HEK293 (cell line): ENCODE measurements around the gene SORD.
"Not testable (repeated sequence)": the region's sequence is repeated elsewhere in the genome, so short reads cannot be mapped to it uniquely, and the experiment has no call there.

Experiments
- CTCF ChIA-PET: fragments of 350-600 bp; formaldehyde crosslinking; extraction: SDS; loops from one replicate; lab custom pipeline; 2021; ENCODE audit warnings: antibody characterized with exemption; lab: Yijun Ruan, JAX
- POLR2A ChIA-PET: fragments of 300-600 bp; formaldehyde crosslinking; extraction: SDS; loops from one replicate; lab custom pipeline; 2020; ENCODE audit warnings: antibody characterized with exemption, inconsistent platforms; lab: Yijun Ruan, JAX
- H3K27ac ChIP-seq: fragments of 200-500 bp; sonication (Bioruptor generic); 2 replicates; pipeline ENCODE4 v1.5.1; 2014; ENCODE audit warnings: low read depth, low read length, control low read depth, inconsistent platforms; ENCODE audit errors: extremely low read depth
- H3K36me3 ChIP-seq, 2 experiments: fragments of 200-500 bp in 1 of 2; sonication (Bioruptor generic) in 1 of 2; 1 replicate in 1 of 2; 2 replicates in 1 of 2; pipeline ENCODE4 v1.5.1; 2014 to 2017; ENCODE audit warnings: inconsistent platforms in 2 of 2, low read length in 2 of 2; ENCODE audit not compliant: control insufficient read depth in 2 of 2, insufficient read depth in 1 of 2
- H3K4me1 ChIP-seq: fragments of 200-500 bp; sonication (Bioruptor generic); 2 replicates; pipeline ENCODE4 v1.5.1; 2014; ENCODE audit warnings: mild to moderate bottlenecking, low read length, inconsistent platforms; ENCODE audit not compliant: control insufficient read depth, insufficient read depth
- H3K4me3 ChIP-seq: 2 replicates; pipeline ENCODE4 v1.5.1; 2011; ENCODE audit warnings: low read depth, mild to moderate bottlenecking, control low read depth, low read length, moderate library complexity
- H3K9me3 ChIP-seq: fragments of 200-500 bp; sonication (Bioruptor generic); 2 replicates; pipeline ENCODE4 v1.5.1; 2014; ENCODE audit warnings: low read depth, low read length, inconsistent platforms; ENCODE audit not compliant: control insufficient read depth, insufficient read depth
- SETDB1 ChIP-seq: IDR thresholded peaks from one replicate; pipeline ENCODE4 v1.6.1; 2017; ENCODE audit warnings: mild to moderate bottlenecking, low read length, moderate library complexity, mixed read lengths; ENCODE audit not compliant: insufficient read length
- ZBTB48 ChIP-seq: fragments of 450-650 bp; formaldehyde crosslinking; IDR thresholded peaks from 2 replicates; pipeline ENCODE4 v1.5.1; 2016; ENCODE audit warnings: missing biosample characterization, missing genetic modification characterization
- ZFP3 ChIP-seq: fragments of 450-650 bp; formaldehyde crosslinking; IDR thresholded peaks from 2 replicates; pipeline ENCODE4 v1.5.1; 2016; ENCODE audit warnings: low read depth, missing biosample characterization, missing genetic modification characterization
- ZNF184 ChIP-seq: fragments of 450-650 bp; IDR thresholded peaks from 2 replicates; pipeline ENCODE4 v1.5.1; 2018; ENCODE audit warnings: missing biosample characterization, mild to moderate bottlenecking, missing genetic modification characterization
- ZNF350 ChIP-seq: fragments of 450-650 bp; formaldehyde crosslinking; IDR thresholded peaks from 2 replicates; pipeline ENCODE4 v1.5.0; 2017; ENCODE audit warnings: missing biosample characterization, mild to moderate bottlenecking, missing genetic modification characterization
- ZNF654 ChIP-seq: fragments of 450-650 bp; formaldehyde crosslinking; IDR thresholded peaks from 2 replicates; pipeline ENCODE4 v1.5.1; 2016; ENCODE audit warnings: low read depth, missing biosample characterization, missing genetic modification characterization
- TF ChIP-seq, protein P1 (sequence below): fragments of 450-650 bp; formaldehyde crosslinking; IDR thresholded peaks from 2 replicates; pipeline ENCODE4 v1.5.1; 2016; ENCODE audit warnings: missing biosample characterization, missing genetic modification characterization
- TF ChIP-seq, protein P2 (sequence below): fragments of 450-650 bp; formaldehyde crosslinking; IDR thresholded peaks from 2 replicates; pipeline ENCODE4 v1.5.1; 2016; ENCODE audit warnings: missing biosample characterization, missing genetic modification characterization
- TF ChIP-seq, protein P3 (sequence below): fragments of 450-650 bp; IDR thresholded peaks from 2 replicates; pipeline ENCODE4 v1.5.1; 2018; ENCODE audit warnings: missing biosample characterization, missing genetic modification characterization

Gene SORD

DNA sequence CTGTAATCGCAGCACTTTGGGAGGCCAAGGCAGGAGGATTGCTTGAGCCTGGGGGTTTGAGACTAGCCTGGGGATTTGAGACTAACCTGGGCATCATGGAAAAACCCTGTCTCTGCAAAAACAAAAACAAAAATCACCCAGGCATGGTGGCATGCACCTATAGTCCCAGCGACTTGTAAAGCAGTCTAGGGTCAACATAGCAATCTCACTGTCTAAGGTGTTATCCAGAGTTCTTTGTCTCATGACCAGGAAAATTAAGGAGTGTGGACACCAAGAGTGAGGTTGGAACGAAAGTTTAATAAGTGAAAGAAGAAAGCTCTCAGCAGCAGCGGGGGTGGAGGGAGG lies 25.4 kb downstream of the SORD start:
- H3K4me3 ChIP-seq, H3K4me1 ChIP-seq, H3K9me3 ChIP-seq, POLR2A ChIA-PET, H3K27ac ChIP-seq: not testable (repeated sequence)
- CTCF ChIA-PET = interaction anchor here (1.0 kb wide), 1 partner anchor 12 kb away, joined by 5 read pairs; no protein-coding TSS in a partner anchor
- peaks cover 0 to 30% of the 10 kb centered on the region in 2 experiments; a peak in 2 of 3 replicates for H3K36me3 ChIP-seq
- peak; percentile 14 for TF ChIP-seq SETDB1

DNA sequence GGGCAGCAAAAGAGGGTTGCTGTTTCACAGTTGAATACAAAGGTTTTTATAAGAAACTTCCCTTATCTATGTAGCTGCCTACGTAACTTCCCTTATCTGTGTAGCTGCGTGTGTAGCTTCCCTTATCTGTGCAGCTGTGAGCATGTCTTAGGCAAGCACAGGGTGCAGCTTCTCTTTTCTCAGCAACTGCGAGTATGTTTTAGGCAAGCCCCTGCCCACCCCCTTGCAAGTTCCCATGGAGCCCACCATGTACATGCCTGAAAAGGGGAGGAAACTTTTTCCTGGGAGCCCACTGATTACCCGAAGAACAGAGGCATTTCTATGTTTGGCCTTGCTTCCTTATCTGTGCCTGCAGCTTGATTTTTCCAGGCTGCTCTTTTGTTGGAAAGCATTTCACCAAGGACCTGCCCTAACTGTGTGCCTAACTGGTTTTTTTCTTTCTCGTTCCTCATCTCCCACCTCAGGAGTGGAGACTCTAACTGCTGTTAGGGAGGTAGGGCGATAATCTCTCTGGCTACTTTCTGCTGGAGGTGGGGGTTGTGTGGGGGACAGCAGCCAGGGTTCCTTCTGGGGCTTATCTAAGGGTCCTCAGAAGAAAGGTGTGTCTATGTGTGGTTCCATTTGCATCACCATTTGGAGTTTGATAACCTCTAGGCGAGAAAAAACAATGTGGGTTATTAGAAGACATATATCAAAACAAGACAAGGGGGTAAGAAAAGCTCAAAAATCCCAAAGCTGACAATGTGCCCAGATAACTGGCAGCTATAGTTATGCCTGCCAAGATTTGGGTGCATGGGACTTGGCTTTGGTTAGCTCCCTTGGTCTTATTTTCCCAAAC lies 26.0 kb downstream of the SORD start:
- Histone ChIP-seq H3K4me1 (no peaks in the 10 kb centered on the region), H3K27ac (no peak overlapping the region), H3K4me3 (no peak overlapping the region), H3K9me3 (no peaks in the 10 kb centered on the region), H3K36me3 (peaks cover 0 to 30% of the 10 kb centered on the region in 2 experiments; a peak in 2 of 3 replicates)
- ChIA-PET CTCF (interaction anchor here (1.0 kb wide), 1 partner anchor 13 kb away, joined by 5 read pairs; no protein-coding TSS in a partner anchor), POLR2A (no interaction called here)
- TF ChIP-seq, protein P1, sequence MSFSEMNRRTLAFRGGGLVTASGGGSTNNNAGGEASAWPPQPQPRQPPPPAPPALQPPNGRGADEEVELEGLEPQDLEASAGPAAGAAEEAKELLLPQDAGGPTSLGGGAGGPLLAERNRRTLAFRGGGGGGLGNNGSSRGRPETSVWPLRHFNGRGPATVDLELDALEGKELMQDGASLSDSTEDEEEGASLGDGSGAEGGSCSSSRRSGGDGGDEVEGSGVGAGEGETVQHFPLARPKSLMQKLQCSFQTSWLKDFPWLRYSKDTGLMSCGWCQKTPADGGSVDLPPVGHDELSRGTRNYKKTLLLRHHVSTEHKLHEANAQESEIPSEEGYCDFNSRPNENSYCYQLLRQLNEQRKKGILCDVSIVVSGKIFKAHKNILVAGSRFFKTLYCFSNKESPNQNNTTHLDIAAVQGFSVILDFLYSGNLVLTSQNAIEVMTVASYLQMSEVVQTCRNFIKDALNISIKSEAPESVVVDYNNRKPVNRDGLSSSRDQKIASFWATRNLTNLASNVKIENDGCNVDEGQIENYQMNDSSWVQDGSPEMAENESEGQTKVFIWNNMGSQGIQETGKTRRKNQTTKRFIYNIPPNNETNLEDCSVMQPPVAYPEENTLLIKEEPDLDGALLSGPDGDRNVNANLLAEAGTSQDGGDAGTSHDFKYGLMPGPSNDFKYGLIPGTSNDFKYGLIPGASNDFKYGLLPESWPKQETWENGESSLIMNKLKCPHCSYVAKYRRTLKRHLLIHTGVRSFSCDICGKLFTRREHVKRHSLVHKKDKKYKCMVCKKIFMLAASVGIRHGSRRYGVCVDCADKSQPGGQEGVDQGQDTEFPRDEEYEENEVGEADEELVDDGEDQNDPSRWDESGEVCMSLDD (tag by site-specific recombination) = no peak
- TF ChIP-seq, protein P2, sequence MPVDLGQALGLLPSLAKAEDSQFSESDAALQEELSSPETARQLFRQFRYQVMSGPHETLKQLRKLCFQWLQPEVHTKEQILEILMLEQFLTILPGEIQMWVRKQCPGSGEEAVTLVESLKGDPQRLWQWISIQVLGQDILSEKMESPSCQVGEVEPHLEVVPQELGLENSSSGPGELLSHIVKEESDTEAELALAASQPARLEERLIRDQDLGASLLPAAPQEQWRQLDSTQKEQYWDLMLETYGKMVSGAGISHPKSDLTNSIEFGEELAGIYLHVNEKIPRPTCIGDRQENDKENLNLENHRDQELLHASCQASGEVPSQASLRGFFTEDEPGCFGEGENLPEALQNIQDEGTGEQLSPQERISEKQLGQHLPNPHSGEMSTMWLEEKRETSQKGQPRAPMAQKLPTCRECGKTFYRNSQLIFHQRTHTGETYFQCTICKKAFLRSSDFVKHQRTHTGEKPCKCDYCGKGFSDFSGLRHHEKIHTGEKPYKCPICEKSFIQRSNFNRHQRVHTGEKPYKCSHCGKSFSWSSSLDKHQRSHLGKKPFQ (tag by site-specific recombination) = no peak
- no peak for TF ChIP-seq ZNF654
- no peak for TF ChIP-seq ZFP3 (tag by site-specific recombination)
- TF ChIP-seq, protein P3, sequence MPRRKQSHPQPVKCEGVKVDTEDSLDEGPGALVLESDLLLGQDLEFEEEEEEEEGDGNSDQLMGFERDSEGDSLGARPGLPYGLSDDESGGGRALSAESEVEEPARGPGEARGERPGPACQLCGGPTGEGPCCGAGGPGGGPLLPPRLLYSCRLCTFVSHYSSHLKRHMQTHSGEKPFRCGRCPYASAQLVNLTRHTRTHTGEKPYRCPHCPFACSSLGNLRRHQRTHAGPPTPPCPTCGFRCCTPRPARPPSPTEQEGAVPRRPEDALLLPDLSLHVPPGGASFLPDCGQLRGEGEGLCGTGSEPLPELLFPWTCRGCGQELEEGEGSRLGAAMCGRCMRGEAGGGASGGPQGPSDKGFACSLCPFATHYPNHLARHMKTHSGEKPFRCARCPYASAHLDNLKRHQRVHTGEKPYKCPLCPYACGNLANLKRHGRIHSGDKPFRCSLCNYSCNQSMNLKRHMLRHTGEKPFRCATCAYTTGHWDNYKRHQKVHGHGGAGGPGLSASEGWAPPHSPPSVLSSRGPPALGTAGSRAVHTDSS = no peak
- no peak for TF ChIP-seq ZNF184 (tag by site-specific recombination)

DNA sequence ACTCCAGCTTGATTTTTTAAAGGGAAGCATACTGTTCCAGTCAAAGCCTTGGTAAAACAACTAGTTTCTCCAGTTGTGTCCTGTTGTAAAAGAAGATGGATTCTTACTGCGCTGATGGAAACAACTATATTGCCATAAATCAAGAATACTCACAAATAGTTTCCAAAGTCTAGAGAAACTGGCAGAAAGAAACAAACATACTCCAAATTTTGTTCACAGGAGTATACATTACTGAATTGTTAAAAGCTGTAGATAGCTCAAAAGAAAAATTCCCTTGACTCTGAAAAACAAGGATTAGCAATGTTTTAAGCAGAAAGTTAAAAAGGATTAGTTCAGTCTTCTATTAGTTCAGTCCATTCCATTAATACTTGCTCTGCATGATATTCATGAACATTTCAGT lies 27.6 kb downstream of the SORD start:
- ChIA-PET CTCF (interaction anchor here (0.7 kb wide), 1 partner anchor 15 kb away, joined by 3 read pairs; no protein-coding TSS in a partner anchor), POLR2A (no interaction called here)
- H3K27ac ChIP-seq = no peak overlapping the region
- H3K36me3 ChIP-seq = peaks cover 0 to 30% of the 10 kb centered on the region in 2 experiments; a peak in 2 of 3 replicates
- H3K4me3 ChIP-seq = no peak overlapping the region
- H3K9me3 ChIP-seq = no peaks in the 10 kb centered on the region
- TF ChIP-seq ZNF350 (tag by site-specific recombination) (no peak), SETDB1 (peak; percentile 89), ZBTB48 (tag by site-specific recombination) (no peak)
- no peaks in the 10 kb centered on the region for H3K4me1 ChIP-seq

DNA sequence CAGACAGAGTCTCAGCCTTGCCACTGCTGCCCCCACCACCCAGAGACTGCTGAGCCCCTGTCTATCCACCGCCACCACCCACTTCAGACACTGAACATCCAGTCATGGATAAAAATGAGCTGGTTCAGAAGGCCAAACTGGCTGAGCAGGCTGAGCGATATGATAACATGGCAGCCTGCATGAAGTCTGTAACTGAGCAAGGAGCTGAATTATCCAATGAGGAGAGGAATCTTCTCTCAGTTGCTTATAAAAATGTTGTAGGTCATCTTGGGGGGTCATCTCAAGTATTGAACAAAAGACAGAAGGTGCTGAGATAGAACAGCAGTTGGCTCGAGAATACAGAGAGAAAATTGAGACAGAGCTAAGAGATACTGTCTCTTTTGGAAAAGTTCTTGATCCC lies 29.7 kb downstream of the SORD start:
- H3K4me3 ChIP-seq, H3K4me1 ChIP-seq, H3K27ac ChIP-seq, CTCF ChIA-PET, POLR2A ChIA-PET, H3K9me3 ChIP-seq: not testable (repeated sequence)
- H3K36me3 ChIP-seq = peaks cover 0 to 24% of the 10 kb centered on the region in 2 experiments; a peak in 1 of 3 replicates
